ENCODE measurements around the gene F2RL1. TPM values are rescaled to one million over a fixed set of nuclear protein-coding genes. Genes with fewer than 3 reads are reported as not detected.
A peak's percentile ranks its signal among the peaks of the same experiment; 100 is the strongest.
"Not testable (repeated sequence)": the region's sequence is repeated elsewhere in the genome, so short reads cannot be mapped to it uniquely, and the experiment has no call there.

Gene F2RL1
- total RNA-seq, 6 donors from 2014 or later: 2.1 to 9.7 (median 8.1) TPM

DNA sequence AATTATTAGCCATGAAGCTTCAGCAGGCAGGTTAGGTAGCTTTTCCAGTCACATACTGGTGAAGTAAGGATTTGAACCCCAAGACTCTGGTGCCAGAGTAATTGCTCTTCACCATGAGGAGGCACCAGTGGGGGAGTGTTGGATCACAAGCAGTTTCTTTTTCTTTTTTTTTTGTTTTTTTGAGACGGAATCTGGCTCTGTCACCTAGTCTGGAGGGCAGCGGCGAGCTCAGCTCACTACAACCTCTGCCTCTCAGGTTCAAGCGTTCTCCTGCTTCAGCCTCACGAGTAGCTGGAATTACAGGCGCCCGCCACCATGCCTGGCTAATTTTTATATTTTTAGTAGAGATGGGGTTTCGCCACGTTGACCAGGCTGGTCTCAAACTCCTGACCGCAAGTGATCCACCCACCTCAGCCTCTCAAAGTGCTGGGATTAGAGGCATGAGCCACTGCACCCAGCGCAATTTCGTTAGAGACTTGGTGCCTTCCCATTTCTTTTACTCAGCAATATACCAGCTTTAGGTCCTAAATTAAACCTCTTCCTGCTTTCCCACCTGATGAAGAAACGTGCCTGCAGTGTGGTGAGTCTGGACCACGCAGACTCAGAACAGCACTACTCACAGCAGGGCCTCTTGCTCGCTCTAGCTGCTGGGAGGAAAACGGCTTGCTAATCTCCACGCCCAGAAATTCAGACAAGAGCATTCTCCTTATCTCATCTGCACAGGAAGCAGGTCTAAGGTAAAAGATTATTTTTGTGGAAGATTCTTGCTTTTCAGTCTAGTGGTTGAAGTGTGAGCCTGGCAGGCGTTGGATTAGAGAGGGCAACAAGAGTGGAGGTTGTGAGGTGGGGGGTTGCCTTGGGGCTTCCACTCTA lies 30.8 kb downstream of the F2RL1 start, which contains the start of gene S100Z:
Gene S100Z, plus strand, starts transcription at position 596 of the 873 bp plus-strand sequence. CDS start 25,346 bp downstream, outside the sequence.
- peak within 1 kb of the TSS in 2 of 4 donors; percentile 56 to 58 for H3K27ac ChIP-seq
- TF ChIP-seq POLR2A (IDR thresholded peaks at IDR 0.05) (no peak), EP300 (IDR thresholded peaks at IDR 0.05) (no peak), POLR2AphosphoS5 (IDR thresholded peaks at IDR 0.05) (no peak)
- TF ChIP-seq, protein P1, sequence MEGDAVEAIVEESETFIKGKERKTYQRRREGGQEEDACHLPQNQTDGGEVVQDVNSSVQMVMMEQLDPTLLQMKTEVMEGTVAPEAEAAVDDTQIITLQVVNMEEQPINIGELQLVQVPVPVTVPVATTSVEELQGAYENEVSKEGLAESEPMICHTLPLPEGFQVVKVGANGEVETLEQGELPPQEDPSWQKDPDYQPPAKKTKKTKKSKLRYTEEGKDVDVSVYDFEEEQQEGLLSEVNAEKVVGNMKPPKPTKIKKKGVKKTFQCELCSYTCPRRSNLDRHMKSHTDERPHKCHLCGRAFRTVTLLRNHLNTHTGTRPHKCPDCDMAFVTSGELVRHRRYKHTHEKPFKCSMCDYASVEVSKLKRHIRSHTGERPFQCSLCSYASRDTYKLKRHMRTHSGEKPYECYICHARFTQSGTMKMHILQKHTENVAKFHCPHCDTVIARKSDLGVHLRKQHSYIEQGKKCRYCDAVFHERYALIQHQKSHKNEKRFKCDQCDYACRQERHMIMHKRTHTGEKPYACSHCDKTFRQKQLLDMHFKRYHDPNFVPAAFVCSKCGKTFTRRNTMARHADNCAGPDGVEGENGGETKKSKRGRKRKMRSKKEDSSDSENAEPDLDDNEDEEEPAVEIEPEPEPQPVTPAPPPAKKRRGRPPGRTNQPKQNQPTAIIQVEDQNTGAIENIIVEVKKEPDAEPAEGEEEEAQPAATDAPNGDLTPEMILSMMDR (IDR thresholded peaks at IDR 0.05): no peak

DNA sequence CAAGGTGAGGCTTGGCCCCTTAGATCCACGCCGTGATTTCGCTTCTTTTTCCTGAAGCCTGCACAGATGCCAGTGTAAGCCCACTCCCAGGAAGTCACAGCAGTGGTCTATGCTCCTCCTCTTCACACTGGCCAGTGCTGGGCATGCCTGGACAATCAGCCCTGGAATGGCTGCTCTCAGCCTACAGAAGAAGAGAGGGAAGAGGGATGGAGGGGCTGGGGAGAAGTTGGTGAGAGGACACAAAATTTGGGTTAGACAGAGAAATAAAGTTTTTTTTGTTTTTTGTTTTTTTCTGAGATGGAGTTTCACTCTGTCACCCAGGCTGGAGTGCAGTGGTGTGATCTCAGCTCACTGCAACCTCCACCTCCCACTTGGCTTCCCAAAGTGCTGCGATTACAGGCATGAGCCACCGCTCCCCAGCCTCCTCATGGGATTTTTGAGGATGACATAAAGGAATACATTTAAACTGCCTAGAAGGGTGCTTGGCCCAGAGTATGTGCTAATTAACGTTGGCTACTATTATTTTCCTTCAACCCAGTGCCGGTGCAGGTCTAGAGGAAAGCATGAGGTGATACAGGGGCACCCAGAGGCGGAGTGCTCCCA lies 31.8 kb downstream of the F2RL1 start:
- WGBS, 2 donors: 87 to 89% methylated on average over 7 to 8 of the region's 8 CpGs
- Histone ChIP-seq H3K4me1 (peaks cover 0 to 6% (median 4%) of the 10 kb centered on the region in 4 donors), H3K4me3 (no peak overlapping the region), H3K36me3 (no peaks in the 10 kb centered on the region), H3K27ac (peak overlapping the region in 2 of 4 donors; percentile 56 to 58), H3K9me3 (no peaks in the 10 kb centered on the region), H3K27me3 (no peaks in the 10 kb centered on the region)
- peak in 1 of 2 donors; percentile 24 for ATAC-seq (ENCODE audit: low FRiP score in 2 of 2)
- DNase-seq: no peak
- no peak for TF ChIP-seq POLR2A (IDR thresholded peaks at IDR 0.05)

More for the DNA sequence above, 30.8 kb downstream of the F2RL1 start, which contains the start of gene S100Z:
- H3K9me3 ChIP-seq: no peaks in the 10 kb centered on the region
- no peaks in the 10 kb centered on the region for H3K27me3 ChIP-seq
- ATAC-seq (ENCODE audit: low FRiP score in 2 of 2) (no peak), DNase-seq (no peak)
- no peak within 1 kb of the TSS for H3K4me3 ChIP-seq
- no peaks in the 10 kb centered on the region for H3K36me3 ChIP-seq
- peaks cover 0 to 3% (median 2%) of the 10 kb centered on the region in 4 donors for H3K4me1 ChIP-seq
- 63 to 80% methylated on average over 18 of the region's 18 CpGs for WGBS, 2 donors

DNA sequence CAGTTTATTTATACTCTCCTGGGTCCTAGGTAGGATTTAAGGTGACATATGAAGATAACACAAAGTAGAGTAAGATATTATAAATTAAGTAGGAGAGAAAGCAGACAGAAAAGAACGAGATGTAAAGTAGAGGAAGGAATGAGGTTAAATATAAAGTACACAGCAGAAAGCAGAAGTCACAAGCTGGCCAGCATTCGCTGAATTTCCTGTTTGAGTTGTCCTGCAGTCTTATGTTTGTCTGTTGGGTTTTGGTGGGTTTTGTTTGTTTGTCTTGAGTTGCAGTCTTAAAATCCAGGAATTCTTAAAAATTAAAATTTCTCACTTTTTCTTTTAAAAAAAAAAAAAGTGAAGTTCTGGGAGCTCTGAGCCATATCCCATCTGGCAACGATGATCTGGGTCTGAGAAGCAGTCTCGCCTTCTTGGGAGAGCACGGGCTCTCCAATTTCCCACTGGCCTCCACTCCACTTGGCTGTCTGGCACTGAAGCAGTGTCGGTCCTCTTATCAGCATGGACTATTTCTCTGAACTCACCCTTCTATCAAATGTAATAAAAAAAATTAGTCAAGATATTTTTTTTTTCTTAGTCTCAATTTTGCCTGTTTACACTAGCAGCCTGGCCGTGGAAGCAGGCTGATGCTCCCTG lies 33.0 kb downstream of the F2RL1 start:
- ATAC-seq (ENCODE audit: low FRiP score in 2 of 2): peak in 1 of 2 donors; percentile 48

DNA sequence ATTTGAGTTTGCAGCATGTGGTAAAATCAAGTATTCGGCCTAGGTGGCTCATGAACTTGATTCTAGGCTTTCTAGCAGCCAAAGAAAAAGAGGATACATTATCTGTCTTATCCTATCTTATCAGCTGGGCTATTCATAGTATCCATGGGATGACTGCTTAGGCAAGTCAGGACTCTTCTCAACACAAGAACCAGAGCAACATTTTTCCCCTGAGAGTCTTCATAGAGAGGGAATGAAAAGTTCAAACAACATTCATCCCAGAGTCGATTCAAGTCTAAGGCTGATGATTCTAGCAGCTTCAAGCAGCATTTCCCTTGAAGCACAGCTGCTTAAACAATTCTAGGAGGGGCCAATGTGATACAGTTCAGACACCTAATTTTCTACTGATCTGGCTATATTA lies 33.9 kb downstream of the F2RL1 start:
- ATAC-seq (ENCODE audit: low FRiP score in 2 of 2) (no peak), DNase-seq (no peak)
- H3K9me3 ChIP-seq: no peaks in the 10 kb centered on the region
- no peaks in the 10 kb centered on the region for H3K36me3 ChIP-seq
- H3K27me3 ChIP-seq: no peaks in the 10 kb centered on the region
- H3K4me3 ChIP-seq: no peak overlapping the region
- TF ChIP-seq POLR2A (IDR thresholded peaks at IDR 0.05): no peak
- TF ChIP-seq, protein P1 (IDR thresholded peaks at IDR 0.05): no peak
- no peak for TF ChIP-seq EP300 (IDR thresholded peaks at IDR 0.05)
- no peak for TF ChIP-seq POLR2AphosphoS5 (IDR thresholded peaks at IDR 0.05)
- H3K4me1 ChIP-seq: peaks cover 0 to 11% (median 7%) of the 10 kb centered on the region in 4 donors
- H3K27ac ChIP-seq: peak overlapping the region in 1 of 4 donors; percentile 58
- WGBS, 2 donors: 58 to 65% methylated on average over 2 of the region's 2 CpGs

More for the DNA sequence above, 33.0 kb downstream of the F2RL1 start:
- no peak overlapping the region for H3K4me3 ChIP-seq
- TF ChIP-seq POLR2AphosphoS5 (IDR thresholded peaks at IDR 0.05) (no peak), EP300 (IDR thresholded peaks at IDR 0.05) (no peak), POLR2A (IDR thresholded peaks at IDR 0.05) (no peak)
- TF ChIP-seq, protein P1 (IDR thresholded peaks at IDR 0.05): no peak
- no peaks in the 10 kb centered on the region for H3K27me3 ChIP-seq
- no peaks in the 10 kb centered on the region for H3K9me3 ChIP-seq
- peak in 1 of 2 donors; percentile 54 for DNase-seq
- peak overlapping the region; percentile 35 to 58 (median 54) for H3K27ac ChIP-seq
- peaks cover 0 to 11% (median 7%) of the 10 kb centered on the region in 4 donors for H3K4me1 ChIP-seq
- no peaks in the 10 kb centered on the region for H3K36me3 ChIP-seq
- WGBS, 2 donors: 54 to 56% methylated on average over 7 of the region's 7 CpGs

DNA sequence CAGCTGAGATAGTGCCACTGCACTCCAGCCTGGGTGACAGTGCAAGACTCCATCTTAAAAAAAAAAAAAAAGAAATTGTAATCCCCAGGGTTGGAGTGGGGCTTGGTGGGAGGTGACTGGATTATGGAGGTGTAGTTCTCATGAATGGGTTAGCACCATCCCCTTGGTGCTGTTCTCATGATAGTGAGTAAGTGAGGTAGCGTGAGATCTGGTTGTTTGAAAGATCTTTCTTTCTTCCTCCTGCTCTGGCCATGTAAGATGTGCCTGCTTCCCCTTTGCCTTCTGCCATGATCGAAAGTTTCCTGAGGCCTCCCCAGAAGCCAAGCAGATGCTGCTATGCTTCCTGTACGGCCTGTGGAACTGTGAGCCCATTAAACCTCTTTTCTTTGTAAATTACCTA lies 34.9 kb downstream of the F2RL1 start:
- H3K4me3 ChIP-seq; H3K27me3 ChIP-seq; H3K36me3 ChIP-seq; DNase-seq; H3K9me3 ChIP-seq; ATAC-seq (ENCODE audit: low FRiP score in 2 of 2): not testable (repeated sequence)
- 70 to 86% methylated on average over 3 of the region's 3 CpGs for WGBS, 2 donors
- Histone ChIP-seq H3K27ac (peak overlapping the region in 2 of 4 donors; percentile 69 to 80), H3K4me1 (peaks cover 0 to 11% (median 7%) of the 10 kb centered on the region in 4 donors)
